Measurements from ENCODE around the gene SRD5A1.

SRD5A1 gene

GRCh38 chr5:6715758-6716628 is 82.8 kb downstream of the SRD5A1 start:
- no peak for DNase-seq

GRCh38 chr5:6716629-6717149 is 83.4 kb downstream of the SRD5A1 start:
- no peak for DNase-seq

GRCh38 chr5:6717247-6717646 is 84.0 kb downstream of the SRD5A1 start:
- no peak for DNase-seq

GRCh38 chr5:6717687-6718086 is 84.4 kb downstream of the SRD5A1 start:
- DNase-seq: no peak

GRCh38 chr5:6718161-6718681 is 85.0 kb downstream of the SRD5A1 start:
- no peak for DNase-seq

- DNase-seq: no peak
These were observed 85.5 kb downstream of the SRD5A1 start for GRCh38 chr5:6718718-6719117.

- DNase-seq: no peak
These were observed 86.2 kb downstream of the SRD5A1 start for GRCh38 chr5:6719417-6719816.

- no peak for DNase-seq
These were observed 86.8 kb downstream of the SRD5A1 start for GRCh38 chr5:6719896-6720560.

GRCh38 chr5:6720561-6720921 is 87.3 kb downstream of the SRD5A1 start:
- DNase-seq: no peak

- no peak for DNase-seq
These were observed 88.2 kb downstream of the SRD5A1 start for GRCh38 chr5:6721442-6721841.

- DNase-seq: no peak
These were observed 88.8 kb downstream of the SRD5A1 start for GRCh38 chr5:6722015-6722414.

- DNase-seq: no peak
These were observed 90.0 kb downstream of the SRD5A1 start for GRCh38 chr5:6723122-6723815.

- DNase-seq: no peak
These were observed 90.6 kb downstream of the SRD5A1 start for GRCh38 chr5:6723816-6724300.

Measured in NCI-H2029 (cell line).